Measurements from ENCODE around the gene FAM3A.
A peak's percentile ranks its signal among the peaks of the same experiment; 100 is the strongest.

FAM3A gene

GRCh38 chrX:154458954-154459778 is 56.9 kb downstream of the FAM3A start:
- peak; percentile 9 for DNase-seq

- DNase-seq = peak; percentile 59
Measured at GRCh38 chrX:154458116-154458953, 57.7 kb downstream of the FAM3A start, which contains the start of gene PLXNA3. PLXNA3 (plus strand) TSS chrX:154458281; CDS start chrX:154460184, 1,903 bp downstream.

DNA sequence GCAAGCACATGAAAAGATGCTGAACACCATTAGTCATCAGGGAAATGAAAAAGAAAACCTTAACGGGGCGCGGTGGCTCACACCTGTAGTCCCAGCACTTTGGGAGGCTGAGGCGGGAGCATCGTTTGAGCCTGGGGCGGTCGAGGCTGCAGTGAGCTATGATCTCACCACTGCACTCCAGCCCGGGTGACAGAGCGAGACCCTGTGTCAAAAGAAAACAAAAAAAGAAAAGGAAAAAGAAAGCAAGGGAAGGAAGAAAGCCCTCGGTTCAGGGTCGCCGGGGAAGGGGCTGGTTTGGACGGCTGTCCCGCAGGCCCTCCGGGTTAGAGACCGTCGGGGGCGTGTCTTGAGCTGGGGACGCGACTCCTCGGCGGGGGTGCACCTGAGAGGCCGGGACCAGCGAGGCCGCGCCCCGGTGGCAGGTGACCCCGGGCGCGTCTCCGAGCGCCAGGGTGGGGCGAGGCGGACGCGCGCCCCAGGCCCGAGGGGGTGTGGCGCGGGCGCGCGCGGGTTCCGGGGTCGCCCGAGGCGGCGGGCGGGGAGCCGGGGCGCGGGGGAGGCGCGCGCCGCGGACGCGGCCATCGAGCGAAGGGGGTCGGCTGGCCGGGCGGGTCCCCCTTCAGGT is 58.4 kb downstream of the FAM3A start:
- DNase-seq = peak; percentile 61

All from CD4-positive, alpha-beta T cell treated with Interleukin-4 for 4 hours (primary cell).